Loucy (cell line): Measurements from ENCODE around the gene PEAR1.

ENCODE experiments used
- H2AFZ ChIP-seq: fragments of 200-600 bp; sonication (generic); 2 replicates; pipeline ENCODE4 v1.6.0; 2016; ENCODE audit warnings: antibody characterized with exemption, mild to moderate bottlenecking, low read length, moderate library complexity
- H3F3A ChIP-seq: fragments of 200-600 bp; 2 replicates; pipeline ENCODE4 v1.6.0; 2016; ENCODE audit warnings: antibody characterized with exemption, low read depth, mild to moderate bottlenecking
- H3K27me3 ChIP-seq: fragments of 200-600 bp; sonication (generic); 2 replicates; pipeline ENCODE4 v1.6.1; 2014; ENCODE audit warnings: low read length, mild to moderate bottlenecking; ENCODE audit not compliant: insufficient read depth, poor library complexity, severe bottlenecking
- H3K36me3 ChIP-seq: fragments of 200-600 bp; sonication (generic); 2 replicates; pipeline ENCODE4 v1.6.1; 2016; ENCODE audit warnings: low read length; ENCODE audit not compliant: insufficient read depth
- H3K4me1 ChIP-seq: fragments of 200-600 bp; sonication (generic); 2 replicates; pipeline ENCODE4 v1.5.1; 2014; ENCODE audit warnings: low read length, mild to moderate bottlenecking; ENCODE audit not compliant: insufficient read depth, poor library complexity, severe bottlenecking
- H3K4me2 ChIP-seq: fragments of 200-600 bp; sonication (generic); 2 replicates; pipeline ENCODE4 v1.6.0; 2014; ENCODE audit warnings: antibody characterized with exemption, low read length, low read depth, mild to moderate bottlenecking; ENCODE audit not compliant: poor library complexity, severe bottlenecking
- H3K4me3 ChIP-seq: fragments of 200-600 bp; sonication (generic); 2 replicates; pipeline ENCODE4 v1.5.1; 2014; ENCODE audit warnings: low read length, mild to moderate bottlenecking, mixed read lengths; ENCODE audit not compliant: poor library complexity, severe bottlenecking
- H3K79me2 ChIP-seq: fragments of 200-600 bp; sonication (generic); 2 replicates; pipeline ENCODE4 v1.6.1; 2014; ENCODE audit warnings: low read length; ENCODE audit not compliant: insufficient read depth
- H3K9ac ChIP-seq: fragments of 200-600 bp; sonication (generic); 2 replicates; pipeline ENCODE4 v1.6.0; 2014; ENCODE audit warnings: mild to moderate bottlenecking, low read depth, low read length, moderate library complexity; ENCODE audit not compliant: poor library complexity, severe bottlenecking
- H3K9me2 ChIP-seq: fragments of 200-600 bp; sonication (generic); replicated peaks from 2 replicates; pipeline ENCODE4 v1.6.1; 2016; ENCODE audit warnings: low read depth, low read length, mixed read lengths
- H3K9me3 ChIP-seq: fragments of 200-600 bp; sonication (generic); 2 replicates; pipeline ENCODE4 v1.6.1; 2014; ENCODE audit warnings: mild to moderate bottlenecking, antibody characterized with exemption, low read length, low read depth; ENCODE audit not compliant: insufficient read depth
- H4K20me1 ChIP-seq: fragments of 200-600 bp; sonication (generic); 2 replicates; pipeline ENCODE4 v1.6.0; 2014; ENCODE audit warnings: antibody characterized with exemption, low read length, mild to moderate bottlenecking; ENCODE audit not compliant: insufficient read depth, poor library complexity, severe bottlenecking
- CTCF ChIP-seq: fragments of 200-600 bp; sonication (generic); conservative IDR thresholded peaks from 2 replicates; pipeline ENCODE4 v1.5.1; 2014; ENCODE audit warnings: mild to moderate bottlenecking, antibody characterized with exemption, low read length
- EZH2phosphoT487 ChIP-seq: fragments of 200-600 bp; IDR thresholded peaks from 2 replicates; pipeline ENCODE4 v1.6.1; 2018; ENCODE audit warnings: antibody characterized with exemption, mild to moderate bottlenecking, moderate library complexity, borderline replicate concordance

PEAR1 gene

GRCh38 chr1:156877433-156878170 lies 15.9 kb upstream of the PEAR1 start:
- Histone ChIP-seq H3K9me3 (no peaks in the 10 kb centered on the region), H4K20me1 (no peaks in the 10 kb centered on the region), H3K79me2 (no peaks in the 10 kb centered on the region), H3K4me1 (no peaks in the 10 kb centered on the region), H3K27me3 (no peaks in the 10 kb centered on the region), H3K36me3 (no peaks in the 10 kb centered on the region), H3K9ac (no peak overlapping the region), H3K4me2 (no peak overlapping the region), H3F3A (no peaks in the 10 kb centered on the region), H3K4me3 (no peak overlapping the region), H2AFZ (no peak overlapping the region), H3K9me2 (no peaks in the 10 kb centered on the region)
- TF ChIP-seq CTCF: no peak
- no peak for TF ChIP-seq EZH2phosphoT487

- no peak for TF ChIP-seq CTCF
- TF ChIP-seq EZH2phosphoT487: no peak
- H3K4me2 ChIP-seq: no peak overlapping the region
- H3K4me1 ChIP-seq: no peaks in the 10 kb centered on the region
- no peak overlapping the region for H3K4me3 ChIP-seq
- H3K79me2 ChIP-seq: no peaks in the 10 kb centered on the region
- no peaks in the 10 kb centered on the region for H4K20me1 ChIP-seq
- no peaks in the 10 kb centered on the region for H3K36me3 ChIP-seq
- no peaks in the 10 kb centered on the region for H3K9me3 ChIP-seq
- no peak overlapping the region for H3K9ac ChIP-seq
- H2AFZ ChIP-seq: no peak overlapping the region
- H3K27me3 ChIP-seq: no peaks in the 10 kb centered on the region
- H3F3A ChIP-seq: no peaks in the 10 kb centered on the region
- H3K9me2 ChIP-seq: no peaks in the 10 kb centered on the region
These were observed 13.6 kb upstream of the PEAR1 start for GRCh38 chr1:156879876-156880275.

- Histone ChIP-seq H3K4me2 (no peak overlapping the region), H3K4me1 (no peaks in the 10 kb centered on the region), H3K9me3 (no peaks in the 10 kb centered on the region), H3K79me2 (no peaks in the 10 kb centered on the region), H2AFZ (no peak overlapping the region), H3F3A (no peaks in the 10 kb centered on the region), H3K4me3 (no peak overlapping the region), H3K27me3 (no peaks in the 10 kb centered on the region), H4K20me1 (no peaks in the 10 kb centered on the region), H3K9me2 (no peaks in the 10 kb centered on the region), H3K36me3 (no peaks in the 10 kb centered on the region), H3K9ac (no peak overlapping the region)
- TF ChIP-seq CTCF (no peak), EZH2phosphoT487 (no peak)
These were observed 13.0 kb upstream of the PEAR1 start for GRCh38 chr1:156880473-156880872.
